ENCODE results near the gene OLFML3.
A peak's percentile ranks its signal among the peaks of the same experiment; 100 is the strongest.
"Not testable (repeated sequence)": the region's sequence is repeated elsewhere in the genome, so short reads cannot be mapped to it uniquely, and the experiment has no call there.

OLFML3 gene

DNA sequence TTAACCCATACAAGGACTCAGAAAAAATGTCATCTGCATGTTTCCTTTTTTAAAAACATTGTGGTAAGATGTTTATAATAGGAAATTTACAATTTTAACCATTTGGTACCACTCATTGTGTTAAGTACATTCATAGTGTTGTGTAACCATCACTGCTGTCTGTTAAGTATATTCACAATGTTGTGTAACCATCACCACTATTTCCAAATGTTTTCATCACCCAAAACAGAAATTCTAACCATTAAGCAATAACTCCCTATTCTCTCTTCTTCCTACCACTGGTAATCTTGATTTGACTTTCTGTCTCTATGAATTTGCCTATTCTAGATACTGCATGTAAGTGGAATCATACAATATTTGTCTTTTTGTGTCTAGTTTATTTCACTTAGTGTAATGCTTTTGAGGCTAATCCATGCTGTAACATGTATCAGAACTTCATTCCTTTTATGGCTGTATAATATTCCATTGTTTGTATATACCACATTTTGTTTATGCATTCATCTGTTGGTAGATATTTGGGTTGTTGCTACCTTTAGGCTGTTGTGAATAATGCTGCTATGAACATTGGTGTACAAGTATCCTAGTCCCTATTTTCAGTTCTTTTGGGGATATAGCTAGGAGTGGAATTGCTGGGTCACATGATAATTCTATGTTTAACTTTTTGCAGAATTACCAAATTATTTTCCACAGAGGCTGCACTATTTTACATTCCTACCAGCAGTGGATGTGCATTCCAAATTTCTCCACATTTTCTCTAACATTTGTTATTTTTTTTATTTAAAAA, 36.1 kb upstream of the OLFML3 start:
- DNase-seq = peak in 1 of 2 experiments; percentile 49
- no peak for TF ChIP-seq GATA1 (IDR thresholded peaks at IDR 0.05; ENCODE audit: low read depth, low read length)
- TF ChIP-seq POLR2A (IDR thresholded peaks at IDR 0.05; ENCODE audit: low read length) = no peak

DNA sequence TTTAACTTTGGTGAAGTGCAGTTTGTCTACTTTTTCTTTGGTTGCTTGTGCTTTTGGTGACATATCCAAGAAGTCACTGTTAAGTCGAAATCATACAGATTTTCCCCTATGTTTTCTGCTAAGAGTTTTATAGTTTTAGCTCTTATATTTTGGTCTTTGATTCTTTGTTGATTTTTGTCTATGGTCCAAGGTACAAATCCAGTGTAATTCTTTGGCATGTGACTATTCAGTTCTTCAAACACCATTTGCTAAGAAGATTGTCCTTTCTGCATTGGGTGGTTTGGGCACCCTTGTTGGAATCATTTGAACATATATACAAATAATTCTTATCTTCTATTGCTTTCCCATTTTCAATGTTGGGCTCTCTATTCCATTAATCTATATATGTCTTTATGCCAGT, 33.9 kb upstream of the OLFML3 start:
- no peak for DNase-seq
- TF ChIP-seq POLR2A (IDR thresholded peaks at IDR 0.05; ENCODE audit: low read length) = no peak
- TF ChIP-seq GATA1 (IDR thresholded peaks at IDR 0.05; ENCODE audit: low read depth, low read length) = no peak

DNA sequence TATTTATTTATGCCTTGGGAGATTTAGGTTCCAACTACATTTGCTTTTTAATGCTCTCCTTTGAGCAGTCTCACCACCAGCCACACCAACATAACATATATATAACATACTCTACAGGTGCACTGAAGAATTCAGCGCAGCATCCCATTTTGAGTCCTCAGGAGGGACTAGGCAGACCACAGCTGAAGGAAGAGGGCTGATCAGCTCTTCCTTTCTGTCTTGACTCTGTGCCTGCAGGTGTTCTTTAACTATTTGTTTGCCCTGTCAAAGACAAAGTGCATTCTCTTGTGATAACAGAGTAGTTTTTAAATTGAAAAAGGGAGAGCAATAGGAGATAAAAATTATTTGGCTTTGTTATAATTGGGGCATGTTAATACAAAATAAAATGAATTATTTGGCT, 33.2 kb upstream of the OLFML3 start:
- no peak for TF ChIP-seq POLR2A (IDR thresholded peaks at IDR 0.05; ENCODE audit: low read length)
- no peak for DNase-seq

DNA sequence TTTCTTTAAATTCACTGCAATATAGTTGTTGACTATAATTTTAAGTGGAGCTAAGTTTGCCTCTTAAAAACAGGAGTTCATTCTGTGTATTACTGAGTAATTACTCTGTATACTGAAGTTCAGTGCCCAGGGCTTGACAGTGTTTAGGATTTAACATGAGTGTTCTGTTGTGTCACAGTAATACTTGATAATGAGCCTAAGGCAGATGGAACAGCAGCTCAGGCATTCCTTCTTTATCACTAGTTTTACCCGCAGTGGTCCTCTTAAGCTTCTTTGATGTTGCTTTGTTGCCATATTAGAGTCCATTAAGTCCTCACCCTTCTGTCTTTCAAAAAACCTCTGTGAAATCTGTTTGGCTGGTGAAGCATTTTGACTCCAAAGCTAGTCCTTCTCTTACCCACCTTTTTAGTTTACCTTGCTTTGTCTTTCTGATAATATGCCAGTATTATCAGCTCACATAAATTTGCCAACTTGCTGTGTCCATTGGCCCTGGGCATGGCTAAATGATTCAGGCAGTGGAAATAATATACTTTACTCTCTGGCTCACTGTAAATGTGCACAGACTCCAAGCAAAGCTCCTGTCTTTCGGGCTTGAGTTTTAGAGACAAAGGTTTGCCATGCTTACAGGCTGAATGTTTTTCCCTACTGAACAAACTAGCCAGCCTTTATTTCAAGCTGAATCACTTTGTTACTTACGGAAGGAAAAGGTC, 32.4 kb upstream of the OLFML3 start:
- peak in 1 of 2 experiments; percentile 21 for DNase-seq
- TF ChIP-seq POLR2A (IDR thresholded peaks at IDR 0.05; ENCODE audit: low read length) (no peak), GATA1 (IDR thresholded peaks at IDR 0.05; ENCODE audit: low read depth, low read length) (no peak)

DNA sequence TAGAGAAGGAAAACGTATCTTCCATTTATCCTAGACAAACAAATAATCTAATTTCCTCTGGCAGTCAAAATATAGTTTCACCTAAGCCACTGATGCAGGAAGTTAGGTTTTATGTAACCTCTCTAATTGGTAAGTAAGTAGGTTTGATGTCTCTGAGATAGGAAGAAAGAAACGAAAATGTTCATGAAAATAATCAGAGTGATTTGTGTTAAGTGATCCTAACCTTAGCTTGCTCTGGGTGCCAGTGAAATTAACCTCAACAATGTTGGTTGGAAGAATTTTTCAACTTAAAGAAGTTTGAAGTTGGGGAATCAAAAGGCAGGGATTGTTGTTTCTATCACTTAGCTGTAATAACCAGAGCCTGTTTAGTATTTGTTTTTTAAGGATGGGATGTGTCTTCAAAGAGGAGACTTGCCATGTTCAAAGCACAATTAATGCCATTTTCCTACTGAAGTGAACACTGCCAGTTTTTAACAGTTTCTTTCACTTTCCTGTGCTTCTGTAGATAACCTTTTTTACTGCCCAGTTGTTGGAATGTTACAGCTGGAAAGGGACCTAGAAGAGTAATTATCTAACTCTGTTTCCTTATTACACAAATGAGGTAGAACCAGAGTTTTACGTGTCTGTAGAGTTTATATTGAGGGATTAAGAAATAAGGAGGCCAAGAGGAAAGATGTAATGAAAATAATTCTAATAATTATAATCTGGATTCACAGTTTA, 31.7 kb upstream of the OLFML3 start:
- TF ChIP-seq GATA1 (IDR thresholded peaks at IDR 0.05; ENCODE audit: low read depth, low read length) (no peak), POLR2A (IDR thresholded peaks at IDR 0.05; ENCODE audit: low read length) (no peak)
- no peak for DNase-seq

DNA sequence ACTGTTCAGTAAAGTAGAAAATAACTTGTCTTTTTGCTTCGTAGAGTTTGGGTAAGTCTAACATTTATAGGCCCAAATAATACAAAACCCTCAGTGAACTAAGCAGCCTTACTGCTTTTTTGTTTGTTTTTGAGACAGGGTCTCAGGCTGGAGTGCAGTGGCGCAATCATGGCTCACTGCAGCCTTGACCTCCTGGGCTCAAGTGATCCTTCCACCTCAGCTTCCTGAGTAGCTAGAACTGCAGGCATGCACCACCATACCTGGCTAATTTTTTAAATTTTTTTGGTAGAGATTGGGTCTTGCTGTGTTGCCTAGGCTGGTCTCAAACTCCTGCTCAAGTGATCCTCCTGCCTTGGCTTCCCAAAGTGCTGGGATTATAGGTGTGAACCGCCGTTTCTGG, 31.1 kb upstream of the OLFML3 start:
- DNase-seq = not testable (repeated sequence)

DNA sequence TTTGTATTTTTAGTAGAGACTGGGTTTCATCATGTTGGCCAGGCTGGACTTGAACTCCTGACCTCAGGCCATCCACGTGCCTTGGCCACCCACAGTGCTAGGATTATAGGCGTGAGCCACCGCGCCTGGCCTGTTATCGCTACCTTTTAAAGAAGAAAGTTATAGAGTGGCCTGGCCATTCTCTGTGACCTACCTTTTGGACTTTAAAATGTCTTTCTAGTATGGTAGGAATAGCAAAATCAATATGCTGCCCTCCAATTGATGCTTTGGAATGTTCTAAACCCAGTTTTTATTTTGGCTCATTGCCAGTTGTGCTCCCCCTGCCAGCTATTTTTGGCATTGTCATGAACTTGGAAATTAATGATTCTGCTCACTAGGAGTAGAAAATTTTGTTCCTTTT, 30.3 kb upstream of the OLFML3 start:
- TF ChIP-seq POLR2A (IDR thresholded peaks at IDR 0.05; ENCODE audit: low read length) = no peak
- TF ChIP-seq GATA1 (IDR thresholded peaks at IDR 0.05; ENCODE audit: low read depth, low read length) = no peak
- DNase-seq = peak; percentile 48 to 66

DNA sequence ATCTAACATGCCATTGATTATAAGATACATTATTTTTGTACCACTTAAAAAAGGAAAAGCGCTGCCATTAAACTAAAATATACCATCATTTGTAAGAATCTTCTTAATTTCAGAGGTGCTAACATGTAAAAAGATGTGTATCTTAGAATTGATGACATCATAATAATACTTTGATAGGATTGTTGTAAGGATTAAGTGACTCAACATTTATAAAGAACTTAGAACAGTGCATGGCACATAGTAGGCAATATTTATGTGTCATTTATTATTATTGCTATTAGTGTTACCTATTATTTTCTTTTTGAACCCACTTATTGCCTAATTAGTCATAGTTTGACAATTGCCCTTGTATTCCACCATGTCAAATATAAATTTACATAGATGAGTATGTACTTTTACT, 28.4 kb upstream of the OLFML3 start:
- TF ChIP-seq POLR2A (IDR thresholded peaks at IDR 0.05; ENCODE audit: low read length) = no peak
- no peak for TF ChIP-seq GATA1 (IDR thresholded peaks at IDR 0.05; ENCODE audit: low read depth, low read length)

DNA sequence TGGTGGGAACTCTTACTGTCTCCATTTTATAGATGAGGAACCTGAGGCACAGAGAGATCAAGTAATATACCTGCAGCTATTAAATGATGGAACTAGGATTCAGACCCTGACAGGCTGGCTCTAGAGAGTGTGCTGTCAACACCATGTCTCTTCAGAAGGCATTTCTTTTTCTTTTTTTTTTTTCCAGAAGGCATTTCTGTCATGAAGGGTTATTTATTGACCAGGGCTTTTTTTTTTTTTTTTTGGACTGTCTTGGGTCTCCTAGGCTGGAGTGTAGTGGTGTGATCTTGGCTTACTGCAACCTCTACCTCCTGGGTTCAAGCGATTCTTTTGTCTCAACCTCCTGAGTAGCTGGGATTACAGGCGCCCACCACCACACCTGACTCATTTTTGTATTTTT, 27.6 kb upstream of the OLFML3 start:
- no peak for DNase-seq

More for the DNA sequence above, 28.4 kb upstream of the OLFML3 start:
- DNase-seq = no peak

DNA sequence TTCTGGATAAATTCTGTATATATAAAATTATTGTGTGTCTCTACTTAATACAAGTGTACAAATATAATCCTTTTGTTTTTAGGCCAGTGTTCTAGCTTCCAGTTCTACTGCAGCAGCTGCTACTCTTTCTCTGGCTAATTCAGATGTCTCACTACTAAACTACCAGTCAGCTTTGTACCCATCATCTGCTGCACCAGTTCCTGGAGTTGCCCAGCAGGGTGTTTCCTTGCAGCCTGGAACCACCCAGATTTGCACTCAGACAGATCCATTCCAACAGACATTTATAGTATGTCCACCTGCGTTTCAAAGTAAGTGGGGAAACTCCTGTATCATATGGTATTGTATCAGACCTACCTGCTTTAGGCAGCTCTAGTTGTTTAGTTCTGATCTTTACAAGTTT, 21.3 kb upstream of the OLFML3 start:
- TF ChIP-seq GATA1 (IDR thresholded peaks at IDR 0.05; ENCODE audit: low read depth, low read length) (no peak), POLR2A (IDR thresholded peaks at IDR 0.05; ENCODE audit: low read length) (no peak)
- DNase-seq = no peak

More for the DNA sequence above, 27.6 kb upstream of the OLFML3 start:
- no peak for TF ChIP-seq POLR2A (IDR thresholded peaks at IDR 0.05; ENCODE audit: low read length)
- no peak for TF ChIP-seq GATA1 (IDR thresholded peaks at IDR 0.05; ENCODE audit: low read depth, low read length)

DNA sequence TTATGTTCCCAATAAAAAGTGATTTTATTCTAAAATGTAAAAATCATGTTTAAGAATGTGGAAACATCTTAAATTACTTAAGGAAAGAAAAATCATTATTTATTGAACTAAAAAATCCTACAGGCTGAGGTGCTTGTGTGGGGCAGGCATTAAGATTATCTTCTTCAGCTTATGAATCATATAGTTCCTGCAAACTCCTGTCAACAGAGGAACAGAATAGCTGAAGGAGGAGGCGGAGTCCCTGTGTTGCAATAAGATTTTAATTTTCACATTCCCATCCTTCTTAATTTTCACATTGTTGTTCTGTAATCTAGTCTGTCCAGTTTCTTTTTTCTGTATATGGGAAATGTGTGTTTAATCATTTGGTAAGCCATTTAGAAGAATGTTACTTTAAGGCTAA, 20.6 kb upstream of the OLFML3 start:
- DNase-seq = no peak
- TF ChIP-seq GATA1 (IDR thresholded peaks at IDR 0.05; ENCODE audit: low read depth, low read length) (no peak), POLR2A (IDR thresholded peaks at IDR 0.05; ENCODE audit: low read length) (no peak)

DNA sequence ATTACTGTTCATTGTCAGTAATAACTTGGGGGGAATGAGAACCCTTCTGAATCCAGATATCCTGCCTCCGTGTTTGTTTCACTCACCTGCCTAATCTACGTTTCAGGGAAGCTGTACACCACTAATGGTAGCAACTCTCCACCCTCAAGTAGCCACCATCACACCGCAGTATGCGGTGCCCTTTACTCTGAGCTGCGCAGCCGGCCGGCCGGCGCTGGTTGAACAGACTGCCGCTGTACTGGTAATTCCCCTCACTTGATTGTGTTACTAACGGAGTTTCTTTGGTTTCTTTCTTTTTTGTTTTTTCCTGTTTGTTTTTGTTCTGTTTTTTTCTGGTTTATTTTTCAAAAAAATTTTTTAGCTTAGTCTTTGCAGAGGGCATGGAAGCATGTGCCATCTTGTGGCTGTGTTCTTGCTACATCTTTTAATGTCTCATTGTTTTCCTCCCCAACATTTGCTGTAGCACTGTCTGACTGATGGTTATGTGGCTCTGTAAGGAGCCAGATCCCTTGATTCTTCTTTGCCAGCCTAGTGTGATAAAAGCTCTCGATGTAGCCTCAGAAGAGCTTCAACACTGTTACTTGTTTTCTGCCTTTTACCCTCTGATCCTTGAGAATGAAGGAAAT, 15.9 kb upstream of the OLFML3 start:
- TF ChIP-seq POLR2A (IDR thresholded peaks at IDR 0.05; ENCODE audit: low read length) (no peak), GATA1 (IDR thresholded peaks at IDR 0.05; ENCODE audit: low read depth, low read length) (no peak)
- DNase-seq = peak; percentile 5 to 22

DNA sequence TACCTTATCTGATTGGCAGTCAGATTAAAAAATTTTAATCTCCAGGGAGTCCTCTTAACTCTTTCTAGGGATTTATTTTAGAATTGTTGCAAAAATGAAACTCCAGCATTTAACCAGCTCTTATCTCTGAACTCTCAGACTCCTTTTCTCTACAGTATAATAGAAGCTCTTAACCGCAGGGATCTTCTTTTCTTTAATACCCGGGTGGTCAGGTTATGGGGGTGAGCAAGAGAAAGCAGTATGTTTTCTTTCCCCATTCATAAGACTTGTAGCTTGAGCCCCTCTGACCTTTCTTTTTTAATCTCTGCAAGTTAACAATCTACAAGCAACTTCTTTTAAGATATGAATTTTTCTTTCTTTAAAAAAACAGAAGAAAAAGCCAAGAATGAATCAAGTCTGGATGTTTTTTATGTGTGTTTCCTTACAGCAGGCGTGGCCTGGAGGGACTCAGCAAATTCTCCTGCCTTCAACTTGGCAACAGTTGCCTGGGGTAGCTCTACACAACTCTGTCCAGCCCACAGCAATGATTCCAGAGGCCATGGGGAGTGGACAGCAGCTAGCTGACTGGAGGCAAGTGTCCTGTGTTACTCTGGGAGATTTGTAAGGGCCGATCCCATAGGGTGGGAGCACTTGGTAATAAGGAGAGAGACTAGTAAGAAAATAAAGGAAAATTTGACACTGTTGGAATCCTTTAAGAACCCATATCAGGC, 13.4 kb upstream of the OLFML3 start:
- no peak for DNase-seq
- TF ChIP-seq GATA1 (IDR thresholded peaks at IDR 0.05; ENCODE audit: low read depth, low read length) (no peak), POLR2A (IDR thresholded peaks at IDR 0.05; ENCODE audit: low read length) (no peak)
